ENCODE measurements around the gene UPK3B. TPM values are rescaled to one million over a fixed set of nuclear protein-coding genes. Genes with fewer than 3 reads are reported as not detected.
"Not testable (repeated sequence)": the region's sequence is repeated elsewhere in the genome, so short reads cannot be mapped to it uniquely, and the experiment has no call there.

The UPK3B gene
- total RNA-seq, 4 donors from 2014 or later = 9.2 to 34.9 (median 23.8) TPM

DNA sequence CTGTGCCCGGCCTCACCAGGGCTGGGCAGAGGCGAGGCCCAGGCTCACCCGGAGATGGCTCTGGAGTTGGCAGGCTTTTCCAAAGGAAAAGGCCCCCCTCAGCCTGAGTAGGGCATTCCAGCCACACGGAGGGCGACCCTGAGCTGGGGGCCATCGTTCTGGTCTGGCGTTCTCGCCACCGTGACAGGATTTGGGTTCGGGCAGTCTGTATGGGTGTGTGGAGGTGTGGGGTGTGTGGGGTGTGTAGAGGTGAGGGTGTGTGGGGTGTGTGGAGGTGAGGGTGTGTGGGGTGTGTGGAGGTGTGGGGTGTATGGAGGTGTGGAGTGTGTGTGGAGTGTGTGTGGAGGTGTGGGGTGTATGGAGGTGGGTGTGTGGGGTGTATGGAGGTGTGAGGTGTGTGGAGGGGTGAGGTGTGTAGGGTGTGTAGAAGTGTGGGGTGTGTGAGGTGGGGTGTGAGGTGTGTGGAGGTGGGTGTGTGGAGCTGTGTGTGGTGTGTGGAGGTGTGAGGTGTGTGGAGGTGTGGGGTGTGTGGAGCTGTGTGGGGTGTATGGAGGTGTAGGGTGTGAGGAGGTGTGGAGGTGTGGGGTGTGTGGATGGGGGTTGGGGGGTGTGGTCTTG, 11.7 kb upstream of the UPK3B start:
- H3K9me3 ChIP-seq; DNase-seq; H3K4me3 ChIP-seq; H3K27ac ChIP-seq; intact Hi-C loops (cut with DNase I); H3K4me1 ChIP-seq; H3K27me3 ChIP-seq: not testable (repeated sequence)
- H3K36me3 ChIP-seq = peaks cover 0 to 46% (median 8%) of the 10 kb centered on the region in 3 donors
- no CpG with 5 or more reads among the region's 10 CpGs for WGBS, 2 donors

GRCh38 chr7:76499201-76499923, 11.0 kb upstream of the UPK3B start:
- H3K9me3 ChIP-seq; intact Hi-C loops (cut with DNase I); DNase-seq; H3K27me3 ChIP-seq; H3K4me3 ChIP-seq; H3K27ac ChIP-seq; H3K4me1 ChIP-seq: not testable (repeated sequence)
- WGBS, 2 donors = 60% methylated on average over 1 of the region's 28 CpGs; no CpG with 5 or more reads in 1 of the 2 donors
- peaks cover 0 to 44% (median 8%) of the 10 kb centered on the region in 3 donors for H3K36me3 ChIP-seq

DNA sequence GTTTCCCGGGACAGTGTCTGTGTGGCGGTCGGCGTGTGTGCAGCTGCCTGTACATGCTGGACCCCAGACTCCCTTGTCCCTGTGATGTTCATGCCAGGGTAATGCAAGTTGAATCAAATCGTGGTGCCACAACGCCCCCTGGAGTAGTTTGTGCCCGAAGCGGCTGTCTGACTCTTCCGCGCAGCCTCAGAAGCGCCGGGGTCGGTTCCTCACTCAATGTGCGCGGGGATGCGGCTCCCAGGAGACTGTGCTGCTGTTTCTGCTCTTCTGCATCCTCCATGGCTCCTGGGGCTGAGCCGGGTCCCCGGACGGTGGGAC, 10.5 kb upstream of the UPK3B start:
- H3K4me3 ChIP-seq, H3K9me3 ChIP-seq, DNase-seq, H3K27me3 ChIP-seq, H3K27ac ChIP-seq, H3K4me1 ChIP-seq: not testable (repeated sequence)
- no CpG with 5 or more reads among the region's 19 CpGs for WGBS, 2 donors
- intact Hi-C loops (cut with DNase I) = loop anchor here (10.0 kb wide), 1 partner anchor 495 kb away; no protein-coding TSS in a partner anchor
- peaks cover 0 to 45% (median 8%) of the 10 kb centered on the region in 3 donors for H3K36me3 ChIP-seq

- H3K27me3 ChIP-seq, H3K27ac ChIP-seq, DNase-seq, H3K9me3 ChIP-seq, H3K4me1 ChIP-seq, H3K4me3 ChIP-seq: not testable (repeated sequence)
- 50 to 81% methylated on average over 1 to 3 of the region's 13 CpGs for WGBS, 2 donors
- intact Hi-C loops (cut with DNase I) = loop anchor here (10.0 kb wide), 1 partner anchor 493 kb away; no protein-coding TSS in a partner anchor
- H3K36me3 ChIP-seq = peaks cover 11 to 59% (median 15%) of the 10 kb centered on the region in 3 donors
Measured at GRCh38 chr7:76502224-76502623, 8.1 kb upstream of the UPK3B start.

DNA sequence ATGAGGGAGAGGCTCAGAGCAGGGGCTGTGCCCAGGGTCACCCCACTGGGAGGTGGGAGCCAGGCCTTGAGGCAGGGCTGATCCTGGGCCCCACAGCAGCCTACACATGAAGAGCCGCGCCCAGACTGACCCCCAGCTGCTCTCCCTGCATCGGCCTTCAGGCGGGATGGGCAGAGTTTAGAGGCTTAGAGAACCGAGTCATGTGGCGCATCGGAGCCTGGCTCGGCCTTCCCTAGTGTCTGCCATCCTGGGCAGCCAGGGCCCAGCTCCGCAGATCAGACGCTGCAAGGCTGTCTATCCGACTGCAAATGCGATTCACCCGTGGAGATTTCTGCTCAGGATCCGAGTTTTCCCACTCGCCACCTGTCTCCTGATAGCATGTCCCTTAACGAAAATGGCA, 7.5 kb upstream of the UPK3B start:
- intact Hi-C loops (cut with DNase I) = loop anchor here (10.0 kb wide), 1 partner anchor 492 kb away; no protein-coding TSS in a partner anchor
- not testable (repeated sequence) for DNase-seq, H3K4me3 ChIP-seq, H3K27me3 ChIP-seq, H3K9me3 ChIP-seq, H3K4me1 ChIP-seq, H3K27ac ChIP-seq
- WGBS, 2 donors = 90% methylated on average over 7 of the region's 16 CpGs; no CpG with 5 or more reads in 1 of the 2 donors
- H3K36me3 ChIP-seq = peaks cover 11 to 65% (median 15%) of the 10 kb centered on the region in 3 donors

GRCh38 chr7:76503244-76503643, 7.1 kb upstream of the UPK3B start:
- H3K4me1 ChIP-seq, DNase-seq, H3K9me3 ChIP-seq, H3K27ac ChIP-seq, H3K27me3 ChIP-seq, H3K4me3 ChIP-seq: not testable (repeated sequence)
- intact Hi-C loops (cut with DNase I) = loop anchor here (10.0 kb wide), 1 partner anchor 492 kb away; no protein-coding TSS in a partner anchor
- peaks cover 11 to 69% (median 15%) of the 10 kb centered on the region in 3 donors for H3K36me3 ChIP-seq
- 91% methylated on average over 6 of the region's 12 CpGs; no CpG with 5 or more reads in 1 of the 2 donors for WGBS, 2 donors

GRCh38 chr7:76504351-76505167, 5.8 kb upstream of the UPK3B start:
- not testable (repeated sequence) for H3K9me3 ChIP-seq, H3K4me3 ChIP-seq, DNase-seq, H3K4me1 ChIP-seq, H3K27me3 ChIP-seq, H3K27ac ChIP-seq
- intact Hi-C loops (cut with DNase I) = loop anchor here (10.0 kb wide), 1 partner anchor 490 kb away; no protein-coding TSS in a partner anchor
- H3K36me3 ChIP-seq = peaks cover 11 to 69% (median 15%) of the 10 kb centered on the region in 3 donors
- 71 to 78% methylated on average over 11 of the region's 33 CpGs for WGBS, 2 donors

GRCh38 chr7:76505168-76506080, 4.9 kb upstream of the UPK3B start:
- DNase-seq = no peak
- H3K27me3 ChIP-seq = no peaks in the 10 kb centered on the region
- peaks cover 11 to 69% (median 15%) of the 10 kb centered on the region in 3 donors for H3K36me3 ChIP-seq
- intact Hi-C loops (cut with DNase I) = loop anchor here (10.0 kb wide), 1 partner anchor 489 kb away; no protein-coding TSS in a partner anchor
- WGBS, 2 donors = 89% methylated on average over 10 of the region's 32 CpGs; no CpG with 5 or more reads in 1 of the 2 donors
- no peaks in the 10 kb centered on the region for H3K9me3 ChIP-seq
- no peak overlapping the region for H3K4me3 ChIP-seq
- TF ChIP-seq POLR2A (IDR thresholded peaks at IDR 0.05) = no peak
- no peak for TF ChIP-seq CTCF (IDR thresholded peaks at IDR 0.05)
- peaks cover 8 to 13% (median 10%) of the 10 kb centered on the region in 3 donors for H3K4me1 ChIP-seq
- H3K27ac ChIP-seq = no peak overlapping the region
